SU-DHL-6 (cell line): ENCODE results near the gene ASTE1.

Experiments used
- H2AFZ ChIP-seq: fragments of 200-600 bp; sonication (generic); 2 replicates; pipeline ENCODE4 v1.6.1; 2014; ENCODE audit warnings: low read depth, mild to moderate bottlenecking, moderate library complexity, mixed read lengths, antibody characterized with exemption, low read length; ENCODE audit not compliant: severe bottlenecking
- H3F3A ChIP-seq: fragments of 200-600 bp; shearing (Covaris generic); 2 replicates; pipeline ENCODE4 v1.6.0; 2016; ENCODE audit warnings: antibody characterized with exemption, mild to moderate bottlenecking; ENCODE audit not compliant: insufficient read depth
- H3K27ac ChIP-seq: fragments of 200-600 bp; sonication (generic); 2 replicates; pipeline ENCODE4 v1.5.1; 2016; ENCODE audit warnings: low read depth, mild to moderate bottlenecking, low read length, moderate library complexity, mixed read lengths
- H3K27me3 ChIP-seq: fragments of 200-600 bp; sonication (generic), shearing (Covaris generic); 2 replicates; pipeline ENCODE4 v1.6.0; 2014; ENCODE audit warnings: mild to moderate bottlenecking, low read length
- H3K36me3 ChIP-seq: fragments of 200-600 bp; sonication (generic); 2 replicates; pipeline ENCODE4 v1.6.1; 2014; ENCODE audit warnings: mild to moderate bottlenecking, low read length, mixed read lengths
- H3K4me2 ChIP-seq: fragments of 300-600, 200-600 bp; shearing (Covaris generic), sonication (generic); 2 replicates; pipeline ENCODE4 v1.6.0; 2014; ENCODE audit warnings: low read length, low read depth, mild to moderate bottlenecking; ENCODE audit not compliant: poor library complexity, severe bottlenecking
- H3K4me3 ChIP-seq: fragments of 200-600 bp; sonication (generic); 2 replicates; pipeline ENCODE4 v1.5.1; 2014; ENCODE audit warnings: antibody characterized with exemption, low read length, mild to moderate bottlenecking, mixed read lengths; ENCODE audit not compliant: insufficient read depth, poor library complexity, severe bottlenecking
- H3K79me2 ChIP-seq: fragments of 200-600 bp; sonication (generic); 2 replicates; pipeline ENCODE4 v1.6.1; 2014; ENCODE audit warnings: mild to moderate bottlenecking, low read length, moderate library complexity; ENCODE audit not compliant: insufficient read depth
- H3K9ac ChIP-seq: fragments of 200-600 bp; sonication (generic); 2 replicates; pipeline ENCODE4 v1.7.0; 2014; ENCODE audit warnings: mild to moderate bottlenecking, low read length
- H3K9me2 ChIP-seq: fragments of 200-600 bp; sonication (generic); replicated peaks from 2 replicates; pipeline ENCODE4 v1.6.1; 2014; ENCODE audit warnings: low read length; ENCODE audit not compliant: insufficient read depth
- H3K9me3 ChIP-seq: fragments of 200-600 bp; sonication (generic); 2 replicates; pipeline ENCODE4 v1.6.1; 2014; ENCODE audit warnings: low read length, mixed read lengths; ENCODE audit not compliant: insufficient read depth
- H4K20me1 ChIP-seq: fragments of 200-600 bp; sonication (generic); 2 replicates; pipeline ENCODE4 v1.6.1; 2014; ENCODE audit warnings: low read depth, mild to moderate bottlenecking, antibody characterized with exemption, low read length, moderate library complexity, mixed read lengths
- EZH2phosphoT487 ChIP-seq: fragments of 200-600 bp; sonication (generic), shearing (Covaris generic); conservative IDR thresholded peaks from 2 replicates; pipeline ENCODE4 v1.6.1; 2018; ENCODE audit warnings: mild to moderate bottlenecking, antibody characterized with exemption, low read length, moderate library complexity, mixed read lengths
- TF ChIP-seq, protein P1 (sequence below): fragments of 200-600 bp; sonication (generic); IDR thresholded peaks from one replicate; pipeline ENCODE4 v1.5.1; 2017; ENCODE audit warnings: antibody characterized with exemption, mild to moderate bottlenecking, low read length, moderate library complexity; ENCODE audit not compliant: insufficient read depth, poor library complexity, severe bottlenecking

Gene ASTE1, protein sequence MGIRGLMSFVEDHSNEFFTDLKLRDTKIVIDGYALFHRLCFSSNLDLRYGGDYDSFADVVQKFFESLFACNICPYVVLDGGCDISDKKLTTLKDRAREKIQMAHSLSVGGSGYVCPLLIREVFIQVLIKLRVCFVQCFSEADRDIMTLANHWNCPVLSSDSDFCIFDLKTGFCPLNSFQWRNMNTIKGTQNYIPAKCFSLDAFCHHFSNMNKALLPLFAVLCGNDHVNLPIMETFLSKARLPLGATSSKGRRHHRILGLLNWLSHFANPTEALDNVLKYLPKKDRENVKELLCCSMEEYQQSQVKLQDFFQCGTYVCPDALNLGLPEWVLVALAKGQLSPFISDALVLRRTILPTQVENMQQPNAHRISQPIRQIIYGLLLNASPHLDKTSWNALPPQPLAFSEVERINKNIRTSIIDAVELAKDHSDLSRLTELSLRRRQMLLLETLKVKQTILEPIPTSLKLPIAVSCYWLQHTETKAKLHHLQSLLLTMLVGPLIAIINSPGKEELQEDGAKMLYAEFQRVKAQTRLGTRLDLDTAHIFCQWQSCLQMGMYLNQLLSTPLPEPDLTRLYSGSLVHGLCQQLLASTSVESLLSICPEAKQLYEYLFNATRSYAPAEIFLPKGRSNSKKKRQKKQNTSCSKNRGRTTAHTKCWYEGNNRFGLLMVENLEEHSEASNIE

DNA sequence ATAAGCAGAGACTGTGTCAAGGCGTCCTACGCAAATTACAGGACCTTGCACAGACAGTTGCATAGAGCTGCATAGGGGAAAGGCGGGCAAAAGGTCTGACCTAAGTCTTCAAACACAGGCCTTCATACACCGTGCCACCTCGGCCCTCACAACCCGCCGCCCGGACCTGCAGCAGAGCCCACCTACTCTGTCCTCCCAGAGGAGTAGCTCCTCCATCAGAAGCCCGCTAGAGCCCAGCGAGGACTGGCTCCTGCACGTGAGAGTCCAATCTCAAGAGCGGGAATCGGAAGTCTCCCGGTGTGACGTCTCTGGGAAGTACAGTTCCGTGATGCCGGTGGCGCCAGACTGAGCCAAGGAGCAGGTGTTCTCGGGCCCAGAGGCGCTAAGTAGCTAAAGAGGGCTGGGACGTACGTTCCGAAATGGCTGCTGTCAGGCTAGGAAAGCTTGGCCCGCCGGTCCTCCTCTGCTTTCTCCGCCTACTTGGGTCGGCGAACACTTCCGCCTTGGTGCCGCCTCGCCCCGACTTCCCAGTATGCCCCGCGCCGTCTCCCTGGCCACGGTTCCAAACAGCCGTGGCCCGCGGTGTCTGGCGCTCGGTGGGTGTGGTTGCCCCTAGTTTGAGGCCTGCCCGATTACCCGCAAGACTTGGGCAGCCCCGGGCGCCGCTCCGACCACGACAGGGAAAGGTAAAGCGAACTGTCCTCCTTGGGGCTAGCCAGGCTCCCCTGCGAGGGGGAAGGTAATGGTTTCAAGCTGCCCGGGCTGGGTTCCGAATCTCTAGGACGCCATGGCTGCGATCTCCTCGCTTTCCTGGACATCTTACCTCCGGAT is at the start of gene ASTE1, which contains the start of gene NEK11:
Gene ASTE1, minus strand, starts transcription at position 505 of the 831 bp plus-strand sequence. CDS start 1,519 bp downstream, outside the sequence.
Gene NEK11, plus strand, starts transcription at position 557 of the 831 bp plus-strand sequence. CDS start 2,832 bp downstream, outside the sequence.
- Histone ChIP-seq H3K9ac (peak within 1 kb of the TSS; percentile 94), H3K9me3 (no peaks in the 10 kb centered on the region), H3K79me2 (peaks cover 31% of the 10 kb centered on the region), H4K20me1 (no peaks in the 10 kb centered on the region), H3K36me3 (peaks cover 5% of the 10 kb centered on the region; the same call in 1 of the 2 replicates), H3K4me2 (peak within 1 kb of the TSS; percentile 99), H3K4me3 (peak within 1 kb of the TSS; percentile 95), H3K27me3 (no peaks in the 10 kb centered on the region), H3K9me2 (no peaks in the 10 kb centered on the region), H2AFZ (peak within 1 kb of the TSS; percentile 99), H3F3A (no peaks in the 10 kb centered on the region), H3K27ac (peak within 1 kb of the TSS; percentile 75)
- no peak for TF ChIP-seq EZH2phosphoT487
- TF ChIP-seq, protein P1, sequence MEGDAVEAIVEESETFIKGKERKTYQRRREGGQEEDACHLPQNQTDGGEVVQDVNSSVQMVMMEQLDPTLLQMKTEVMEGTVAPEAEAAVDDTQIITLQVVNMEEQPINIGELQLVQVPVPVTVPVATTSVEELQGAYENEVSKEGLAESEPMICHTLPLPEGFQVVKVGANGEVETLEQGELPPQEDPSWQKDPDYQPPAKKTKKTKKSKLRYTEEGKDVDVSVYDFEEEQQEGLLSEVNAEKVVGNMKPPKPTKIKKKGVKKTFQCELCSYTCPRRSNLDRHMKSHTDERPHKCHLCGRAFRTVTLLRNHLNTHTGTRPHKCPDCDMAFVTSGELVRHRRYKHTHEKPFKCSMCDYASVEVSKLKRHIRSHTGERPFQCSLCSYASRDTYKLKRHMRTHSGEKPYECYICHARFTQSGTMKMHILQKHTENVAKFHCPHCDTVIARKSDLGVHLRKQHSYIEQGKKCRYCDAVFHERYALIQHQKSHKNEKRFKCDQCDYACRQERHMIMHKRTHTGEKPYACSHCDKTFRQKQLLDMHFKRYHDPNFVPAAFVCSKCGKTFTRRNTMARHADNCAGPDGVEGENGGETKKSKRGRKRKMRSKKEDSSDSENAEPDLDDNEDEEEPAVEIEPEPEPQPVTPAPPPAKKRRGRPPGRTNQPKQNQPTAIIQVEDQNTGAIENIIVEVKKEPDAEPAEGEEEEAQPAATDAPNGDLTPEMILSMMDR = no peak

DNA sequence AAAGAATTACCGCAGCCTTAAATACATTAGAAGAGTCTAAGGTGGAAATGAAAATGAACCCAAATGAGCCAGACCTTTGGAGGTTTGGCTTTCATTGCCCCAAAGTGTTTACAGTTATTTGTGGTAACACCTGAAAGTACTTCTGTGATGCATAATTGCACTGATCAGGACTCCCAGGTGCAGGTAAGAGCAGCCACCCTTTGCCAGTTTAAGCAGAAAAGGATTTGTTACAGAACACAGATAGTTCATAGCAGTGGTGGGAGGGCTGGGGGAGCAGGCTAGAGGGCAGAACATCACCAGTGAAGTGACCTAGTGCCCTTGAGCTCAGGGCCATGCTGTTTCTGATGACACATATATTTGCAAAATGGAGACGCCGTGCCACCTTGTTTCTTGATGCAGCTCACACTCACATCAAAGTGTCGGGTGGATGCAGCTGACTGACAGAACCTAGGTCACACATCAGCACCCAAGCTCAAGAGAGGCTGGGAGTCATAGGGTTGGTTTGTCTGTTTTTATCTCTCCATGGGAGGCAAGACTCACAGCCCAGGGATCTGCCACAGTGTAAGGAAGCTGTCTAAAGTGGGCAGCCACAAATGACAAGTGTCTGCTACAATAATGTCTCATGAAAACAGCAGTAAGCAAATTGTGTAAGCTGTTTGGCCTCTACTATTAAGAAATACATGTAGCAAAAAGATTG is 49.2 kb upstream of the ASTE1 start:
- no peak overlapping the region for H3K27ac ChIP-seq
- no peaks in the 10 kb centered on the region for H3K27me3 ChIP-seq
- no peak overlapping the region for H2AFZ ChIP-seq
- no peaks in the 10 kb centered on the region for H3F3A ChIP-seq
- no peak overlapping the region for H3K9ac ChIP-seq
- H3K4me2 ChIP-seq = no peak overlapping the region
- no peaks in the 10 kb centered on the region for H3K9me2 ChIP-seq
- H3K36me3 ChIP-seq = no peaks in the 10 kb centered on the region
- H4K20me1 ChIP-seq = no peaks in the 10 kb centered on the region
- TF ChIP-seq, protein P1 = no peak
- TF ChIP-seq EZH2phosphoT487 = no peak
- H3K4me3 ChIP-seq = no peak overlapping the region
- H3K79me2 ChIP-seq = no peaks in the 10 kb centered on the region
- H3K9me3 ChIP-seq = no peaks in the 10 kb centered on the region

DNA sequence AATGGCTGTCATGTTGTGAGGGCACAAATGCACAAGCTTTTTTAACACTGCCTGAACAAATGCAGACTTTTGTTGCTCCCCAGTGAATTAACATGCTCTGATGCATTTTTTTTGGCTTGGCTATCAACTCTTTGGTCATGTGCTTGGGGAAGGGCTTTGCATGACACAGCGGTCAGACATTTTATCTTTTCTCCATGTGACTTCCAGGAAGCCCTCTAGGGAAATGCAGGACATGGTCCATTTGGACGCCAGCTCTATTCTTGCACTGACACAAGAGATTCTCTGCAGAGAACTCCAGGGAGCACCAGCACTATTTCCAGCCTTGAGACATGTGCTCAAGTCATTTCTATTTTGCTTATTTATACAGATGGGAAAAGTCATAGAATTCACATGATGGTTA is 46.2 kb upstream of the ASTE1 start:
- Histone ChIP-seq H3K9ac (no peak overlapping the region), H2AFZ (no peak overlapping the region), H3K4me2 (no peak overlapping the region), H3K36me3 (no peaks in the 10 kb centered on the region), H4K20me1 (no peaks in the 10 kb centered on the region), H3K79me2 (no peaks in the 10 kb centered on the region), H3K9me3 (no peaks in the 10 kb centered on the region), H3K9me2 (no peaks in the 10 kb centered on the region), H3K4me3 (no peak overlapping the region), H3K27me3 (no peaks in the 10 kb centered on the region), H3K27ac (no peak overlapping the region), H3F3A (no peaks in the 10 kb centered on the region)
- TF ChIP-seq, protein P1 = no peak
- TF ChIP-seq EZH2phosphoT487 = no peak
